ENCODE data around the gene PPP1R36.
"Not testable (repeated sequence)": the region's sequence is repeated elsewhere in the genome, so short reads cannot be mapped to it uniquely, and the experiment has no call there.

PPP1R36 gene

GRCh38 chr14:64510825-64511671 lies 38.7 kb upstream of the PPP1R36 start:
- ATAC-seq (peak; percentile 48), DNase-seq (ENCODE audit: low spot score in 2 of 2) (peak; percentile 44 to 74)
- H3K4me1 Mint-ChIP-seq: peaks cover 59% of the 10 kb centered on the region
- H3K9me3 Mint-ChIP-seq: no peaks in the 10 kb centered on the region
- H3K27ac Mint-ChIP-seq: peak overlapping the region; percentile 11
- H3K4me3 Mint-ChIP-seq: peak overlapping the region; percentile 87
- peaks cover 85% of the 10 kb centered on the region for H3K36me3 Mint-ChIP-seq

- ATAC-seq (no peak), DNase-seq (ENCODE audit: low spot score in 2 of 2) (no peak)
- Mint-ChIP-seq H3K36me3 (peaks cover 69% of the 10 kb centered on the region), H3K27ac (no peak overlapping the region), H3K9me3 (no peaks in the 10 kb centered on the region), H3K4me1 (peaks cover 61% of the 10 kb centered on the region), H3K4me3 (no peak overlapping the region)
Measured at GRCh38 chr14:64513271-64513670, 36.5 kb upstream of the PPP1R36 start.

GRCh38 chr14:64515053-64515452 lies 34.7 kb upstream of the PPP1R36 start:
- Mint-ChIP-seq H3K36me3 (peaks cover 51% of the 10 kb centered on the region), H3K4me1 (peaks cover 46% of the 10 kb centered on the region)

GRCh38 chr14:64516969-64517368 lies 32.8 kb upstream of the PPP1R36 start:
- Mint-ChIP-seq H3K4me1 (peaks cover 32% of the 10 kb centered on the region), H3K9me3 (no peaks in the 10 kb centered on the region), H3K4me3 (peak overlapping the region; percentile 18), H3K27ac (no peak overlapping the region), H3K36me3 (peaks cover 37% of the 10 kb centered on the region)
- ATAC-seq (no peak), DNase-seq (ENCODE audit: low spot score in 2 of 2) (no peak)

More at GRCh38 chr14:64515053-64515452, 34.7 kb upstream of the PPP1R36 start:
- ATAC-seq: no peak
- Mint-ChIP-seq H3K9me3 (no peaks in the 10 kb centered on the region), H3K27ac (no peak overlapping the region), H3K4me3 (no peak overlapping the region)
- no peak for DNase-seq (ENCODE audit: low spot score in 2 of 2)

GRCh38 chr14:64517667-64518066 lies 32.1 kb upstream of the PPP1R36 start:
- not testable (repeated sequence) for H3K27ac Mint-ChIP-seq; DNase-seq (ENCODE audit: low spot score in 2 of 2); ATAC-seq; H3K4me3 Mint-ChIP-seq; H3K9me3 Mint-ChIP-seq
- peaks cover 30% of the 10 kb centered on the region for H3K36me3 Mint-ChIP-seq
- H3K4me1 Mint-ChIP-seq: peaks cover 32% of the 10 kb centered on the region

- no peak overlapping the region for H3K27ac Mint-ChIP-seq
- H3K4me3 Mint-ChIP-seq: no peak overlapping the region
- no peaks in the 10 kb centered on the region for H3K9me3 Mint-ChIP-seq
- H3K36me3 Mint-ChIP-seq: peaks cover 26% of the 10 kb centered on the region
- DNase-seq (ENCODE audit: low spot score in 2 of 2) (no peak), ATAC-seq (no peak)
- H3K4me1 Mint-ChIP-seq: peaks cover 30% of the 10 kb centered on the region
Measured at GRCh38 chr14:64518229-64518628, 31.5 kb upstream of the PPP1R36 start.

GRCh38 chr14:64520699-64521098 lies 29.1 kb upstream of the PPP1R36 start:
- H3K4me3 Mint-ChIP-seq: no peak overlapping the region
- peaks cover 17% of the 10 kb centered on the region for H3K4me1 Mint-ChIP-seq
- H3K36me3 Mint-ChIP-seq: peaks cover 21% of the 10 kb centered on the region
- ATAC-seq (no peak), DNase-seq (ENCODE audit: low spot score in 2 of 2) (no peak)
- H3K9me3 Mint-ChIP-seq: no peaks in the 10 kb centered on the region
- no peak overlapping the region for H3K27ac Mint-ChIP-seq

GRCh38 chr14:64522591-64523355 lies 27.0 kb upstream of the PPP1R36 start:
- Mint-ChIP-seq H3K36me3 (peaks cover 32% of the 10 kb centered on the region), H3K4me3 (no peak overlapping the region), H3K4me1 (peaks cover 6% of the 10 kb centered on the region), H3K9me3 (no peaks in the 10 kb centered on the region), H3K27ac (no peak overlapping the region)
- DNase-seq (ENCODE audit: low spot score in 2 of 2) (no peak), ATAC-seq (peak; percentile 83)

GRCh38 chr14:64525354-64525753 lies 24.4 kb upstream of the PPP1R36 start:
- no peak for ATAC-seq
- Mint-ChIP-seq H3K36me3 (peaks cover 58% of the 10 kb centered on the region), H3K4me3 (no peak overlapping the region), H3K27ac (no peak overlapping the region), H3K4me1 (peaks cover 6% of the 10 kb centered on the region), H3K9me3 (no peaks in the 10 kb centered on the region)
- no peak for DNase-seq (ENCODE audit: low spot score in 2 of 2)

- no peak overlapping the region for H3K27ac Mint-ChIP-seq
- DNase-seq (ENCODE audit: low spot score in 2 of 2): no peak
- peaks cover 49% of the 10 kb centered on the region for H3K36me3 Mint-ChIP-seq
- H3K4me3 Mint-ChIP-seq: no peak overlapping the region
- H3K4me1 Mint-ChIP-seq: peaks cover 6% of the 10 kb centered on the region
- ATAC-seq: no peak
- no peaks in the 10 kb centered on the region for H3K9me3 Mint-ChIP-seq
Measured at GRCh38 chr14:64531567-64531966, 18.2 kb upstream of the PPP1R36 start.

GRCh38 chr14:64536488-64537245 lies 13.1 kb upstream of the PPP1R36 start:
- peaks cover 17% of the 10 kb centered on the region for H3K36me3 Mint-ChIP-seq
- DNase-seq (ENCODE audit: low spot score in 2 of 2): no peak
- H3K4me3 Mint-ChIP-seq: no peak overlapping the region
- H3K4me1 Mint-ChIP-seq: peaks cover 25% of the 10 kb centered on the region
- no peak overlapping the region for H3K27ac Mint-ChIP-seq
- ATAC-seq: no peak
- H3K9me3 Mint-ChIP-seq: no peaks in the 10 kb centered on the region

- H3K4me1 Mint-ChIP-seq: peaks cover 35% of the 10 kb centered on the region
- H3K9me3 Mint-ChIP-seq: no peaks in the 10 kb centered on the region
- peak within 1 kb of the TSS; percentile 96 for H3K27ac Mint-ChIP-seq
- peak within 1 kb of the TSS; percentile 97 for H3K4me3 Mint-ChIP-seq
- peak; percentile 95 for ATAC-seq
- peak; percentile 92 to 97 for DNase-seq (ENCODE audit: low spot score in 2 of 2)
- peaks cover 15% of the 10 kb centered on the region for H3K36me3 Mint-ChIP-seq
Measured at GRCh38 chr14:64540208-64541202, 9.3 kb upstream of the PPP1R36 start, which contains the start of gene HSPA2. TSS of gene HSPA2 (plus strand) at chr14:64540741. CDS start at chr14:64540850, 109 bp downstream.

GRCh38 chr14:64541261-64541971 lies 8.3 kb upstream of the PPP1R36 start:
- peaks cover 35% of the 10 kb centered on the region for H3K4me1 Mint-ChIP-seq
- H3K27ac Mint-ChIP-seq: no peak overlapping the region
- H3K9me3 Mint-ChIP-seq: no peaks in the 10 kb centered on the region
- ATAC-seq (no peak), DNase-seq (ENCODE audit: low spot score in 2 of 2) (no peak)
- H3K4me3 Mint-ChIP-seq: peak overlapping the region; percentile 97
- H3K36me3 Mint-ChIP-seq: peaks cover 11% of the 10 kb centered on the region

Data from stimulated activated effector memory CD8-positive, alpha-beta T cell treated with anti-CD3 and anti-CD28 coated beads, Interleukin-12 subunit alpha, Interleukin-12 subunit beta, amount 100 ng/mL, for 72 hours (primary cell).